Bronchial epithelial cell (primary cell): ENCODE data around the gene TP73. TPM values are rescaled to one million over a fixed set of nuclear protein-coding genes. Genes with fewer than 3 reads are reported as not detected.

ENCODE experiments used
- DNase-seq: peaks from one replicate; pipeline ENCODE4 v3.0.0-alpha.2; 2010; ENCODE audit warnings: low read depth
- FAIRE-seq: peaks from 2 replicates; lab custom pipeline; 2011; peaks lifted over from hg19 to GRCh38; lab: Jason Lieb, UNC
- H3K27me3 ChIP-seq: 2 replicates; pipeline ENCODE4 v1.5.1; 2011; ENCODE audit warnings: low read length; ENCODE audit not compliant: control insufficient read depth, insufficient read depth
- H3K36me3 ChIP-seq: 2 replicates; pipeline ENCODE4 v1.5.1; 2011; ENCODE audit warnings: low read length; ENCODE audit not compliant: control insufficient read depth, insufficient read depth
- H3K4me3 ChIP-seq: 2 replicates; pipeline ENCODE4 v1.5.1; 2011; ENCODE audit warnings: mild to moderate bottlenecking, low read depth, low read length, control low read depth
- CTCF ChIP-seq: IDR thresholded peaks from 2 replicates; pipeline ENCODE4 v1.5.1; 2011; ENCODE audit warnings: mild to moderate bottlenecking, moderate library complexity, low read length, control low read depth, inconsistent platforms; ENCODE audit not compliant: insufficient read depth, severe bottlenecking
- total RNA-seq: library from RNA; depleted of rRNA; stranded (reverse); fragments of >200 nt; gene quantifications from 2 replicates; pipeline ENCODE4 v1.2.1, GENCODE V29; 2014

TP73 gene
- total RNA-seq, 1 donor from 2014 or later, result under 0.01 TPM

GRCh38 chr1:3773572-3774275 lies 121.4 kb downstream of the TP73 start:
- FAIRE-seq (no peak), DNase-seq (no peak)
- Histone ChIP-seq H3K27me3 (peaks cover 4% of the 10 kb centered on the region), H3K36me3 (no peaks in the 10 kb centered on the region), H3K4me3 (no peak overlapping the region)
- TF ChIP-seq CTCF, result no peak

- DNase-seq (no peak), FAIRE-seq (no peak)
These were observed 122.1 kb downstream of the TP73 start for GRCh38 chr1:3774276-3774945.

DNA sequence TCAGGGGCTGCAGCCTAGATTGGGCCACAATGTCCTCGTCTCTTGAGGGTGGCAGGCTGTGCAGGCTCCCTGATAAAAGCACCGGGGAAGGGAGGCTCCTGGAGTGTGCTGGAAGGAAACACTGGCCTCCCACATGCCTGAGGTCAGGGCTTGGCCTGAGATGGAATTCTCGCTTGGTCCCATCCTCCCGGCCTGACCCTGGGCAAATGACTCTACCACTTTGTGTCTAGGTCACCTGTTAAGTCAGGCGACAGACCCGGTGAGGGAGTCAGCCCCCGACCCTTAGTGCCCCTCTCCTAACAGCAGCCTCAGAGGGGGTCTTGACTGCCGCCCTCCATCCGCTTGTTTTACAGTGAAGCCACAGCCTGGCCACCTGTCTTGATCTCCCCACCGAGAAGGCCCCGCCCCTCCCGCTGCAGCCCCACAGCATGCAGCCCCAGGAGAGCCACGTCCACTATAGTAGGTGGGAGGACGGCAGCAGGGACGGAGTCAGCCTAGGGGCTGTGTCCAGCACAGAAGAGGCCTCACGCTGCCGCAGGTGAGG lies 122.7 kb downstream of the TP73 start:
- Histone ChIP-seq H3K36me3 (peaks cover 2% of the 10 kb centered on the region), H3K4me3 (no peak overlapping the region), H3K27me3 (peaks cover 4% of the 10 kb centered on the region)
- FAIRE-seq (no peak), DNase-seq (no peak)
- TF ChIP-seq CTCF, result no peak

More at GRCh38 chr1:3774276-3774945, 122.1 kb downstream of the TP73 start:
- TF ChIP-seq CTCF, result no peak
- H3K27me3 ChIP-seq, result peaks cover 4% of the 10 kb centered on the region
- H3K4me3 ChIP-seq, result no peak overlapping the region
- peaks cover under 1% of the 10 kb centered on the region for H3K36me3 ChIP-seq

DNA sequence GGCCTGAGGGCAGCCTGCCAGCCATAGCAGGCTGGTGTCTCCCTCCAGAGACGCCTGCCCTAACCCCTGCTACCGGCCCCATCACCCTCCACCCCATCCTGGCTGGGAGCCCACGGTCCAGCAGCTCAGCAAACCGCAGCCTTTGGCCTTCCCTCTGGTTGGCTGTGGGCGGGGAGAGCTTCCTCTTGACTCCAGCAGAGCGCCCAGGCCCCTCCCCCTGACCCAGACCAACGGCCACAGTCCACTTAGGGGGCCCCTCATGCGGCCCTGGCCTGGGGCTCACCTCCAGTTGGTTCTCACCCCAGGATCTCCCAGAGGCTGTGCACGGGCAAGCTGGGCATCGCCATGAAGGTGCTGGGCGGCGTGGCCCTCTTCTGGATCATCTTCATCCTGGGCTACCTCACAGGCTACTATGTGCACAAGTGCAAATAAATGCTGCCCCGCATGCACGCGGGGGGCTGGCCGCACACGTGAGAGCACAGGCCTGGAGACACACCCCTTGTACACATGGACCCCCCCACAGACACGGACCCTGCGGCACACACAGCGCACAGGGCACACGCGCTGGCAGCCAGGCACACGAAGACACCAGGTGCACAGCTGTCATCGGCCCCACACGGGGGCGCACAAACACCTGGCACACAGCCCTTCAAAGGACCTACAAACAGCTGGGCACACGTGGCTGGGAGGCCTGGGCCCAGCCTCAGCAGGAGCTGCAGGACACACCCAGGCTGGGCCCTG lies 123.3 kb downstream of the TP73 start:
- no peak overlapping the region for H3K4me3 ChIP-seq
- TF ChIP-seq CTCF, result peak; percentile 88
- peak; percentile 62 for DNase-seq
- H3K27me3 ChIP-seq, result peaks cover 4% of the 10 kb centered on the region
- peak; percentile 32 for FAIRE-seq
- H3K36me3 ChIP-seq, result peaks cover 2% of the 10 kb centered on the region

GRCh38 chr1:3776231-3776961 lies 124.1 kb downstream of the TP73 start:
- Histone ChIP-seq H3K36me3 (peaks cover 8% of the 10 kb centered on the region), H3K4me3 (no peak overlapping the region), H3K27me3 (peaks cover 4% of the 10 kb centered on the region)
- no peak for DNase-seq
- no peak for FAIRE-seq
- no peak for TF ChIP-seq CTCF
